SK-N-SH (cell line): ENCODE results near the gene TMEM62. TPM values are rescaled to one million over a fixed set of nuclear protein-coding genes. Genes with fewer than 3 reads are reported as not detected.

ENCODE experiments used
- CTCF ChIA-PET: fragments of 300-600, 350-600 bp; formaldehyde crosslinking; extraction: SDS; loops from one replicate; lab custom pipeline; 2021; lab: Yijun Ruan, JAX
- POLR2A ChIA-PET: fragments of 350-600 bp; sonication (Branson Sonifier 250); formaldehyde crosslinking; extraction: SDS; loops from one replicate; lab custom pipeline; 2020; ENCODE audit warnings: antibody characterized with exemption, inconsistent platforms; lab: Yijun Ruan, JAX
- DNase-seq: peaks from one replicate; pipeline ENCODE4 v3.0.0; 2012
- H2AFZ ChIP-seq: fragments of 200-600 bp; sonication (generic); 2 replicates; pipeline ENCODE4 v1.8.1; 2016; ENCODE audit warnings: antibody characterized with exemption, mild to moderate bottlenecking, low read depth
- H3F3A ChIP-seq: fragments of 200-600 bp; sonication (generic); replicated peaks from 2 replicates; pipeline ENCODE3; 2016; ENCODE audit warnings: antibody characterized with exemption, mild to moderate bottlenecking; ENCODE audit not compliant: insufficient read depth
- H3K27ac ChIP-seq, 2 experiments: fragments of 200-500 bp in 1 of 2; fragments of 200-600 bp in 1 of 2; sonication (Bioruptor generic) in 1 of 2; sonication (generic), shearing (Covaris generic) in 1 of 2; 2 replicates each; pipeline versions ENCODE4 v1.5.1 to v1.6.1; 2014 to 2016; ENCODE audit warnings: low read depth in 2 of 2, inconsistent platforms in 1 of 2, low read length in 1 of 2, mild to moderate bottlenecking in 1 of 2, mixed read lengths in 1 of 2
- H3K27me3 ChIP-seq: fragments of 200-600 bp; sonication (generic), shearing (Covaris generic); 2 replicates; pipeline ENCODE4 v1.6.1; 2016; ENCODE audit warnings: mixed run types; ENCODE audit not compliant: insufficient read depth
- H3K36me3 ChIP-seq, 2 experiments: fragments of 200-500 bp in 1 of 2; fragments of 200-600 bp in 1 of 2; sonication (Bioruptor generic) in 1 of 2; sonication (generic) in 1 of 2; replicated peaks in 1 of 2; 2 replicates each; pipeline versions ENCODE3 to v1.5.1; 2014 to 2016; ENCODE audit warnings: low read length in 1 of 2, mild to moderate bottlenecking in 1 of 2; ENCODE audit not compliant: insufficient read depth in 2 of 2, control insufficient read depth in 1 of 2
- H3K4me1 ChIP-seq, 2 experiments: fragments of 200-500 bp in 1 of 2; fragments of 200-600 bp in 1 of 2; sonication (Bioruptor generic) in 1 of 2; sonication (generic), shearing (Covaris generic) in 1 of 2; 2 replicates each; pipeline versions ENCODE4 v1.5.1 to v1.6.1; 2014 to 2016; ENCODE audit warnings: low read depth in 1 of 2, low read length in 1 of 2, mixed run types in 1 of 2; ENCODE audit not compliant: insufficient read depth in 2 of 2, control insufficient read depth in 1 of 2
- H3K4me2 ChIP-seq: fragments of 200-600 bp; sonication (generic), shearing (Covaris generic); 2 replicates; pipeline ENCODE4 v1.6.1; 2017; ENCODE audit warnings: mixed run types
- H3K4me3 ChIP-seq, 2 experiments: fragments of 200-500 bp in 1 of 2; fragments of 200-600 bp in 1 of 2; sonication (Bioruptor generic) in 1 of 2; sonication (generic), shearing (Covaris generic) in 1 of 2; 2 replicates each; pipeline versions ENCODE4 v1.5.1 to v1.8.1; 2014 to 2016; ENCODE audit warnings: low read depth in 2 of 2, inconsistent platforms in 1 of 2, low read length in 1 of 2, mild to moderate bottlenecking in 1 of 2, mixed read lengths in 1 of 2, moderate library complexity in 1 of 2
- H3K79me2 ChIP-seq: fragments of 200-600 bp; sonication (generic); 2 replicates; pipeline ENCODE4 v1.8.1; 2017; ENCODE audit warnings: mild to moderate bottlenecking; ENCODE audit not compliant: insufficient read depth
- H3K9ac ChIP-seq: fragments of 200-600 bp; sonication (generic); 2 replicates; pipeline ENCODE4 v1.6.1; 2017; ENCODE audit warnings: mixed run types
- H3K9me2 ChIP-seq: fragments of 200-600 bp; sonication (generic); 2 replicates; pipeline ENCODE4 v1.6.1; 2017; ENCODE audit warnings: mixed run types
- H3K9me3 ChIP-seq: fragments of 200-600 bp; sonication (generic); 2 replicates; pipeline ENCODE4 v1.6.1; 2017; ENCODE audit warnings: mixed run types, mild to moderate bottlenecking, moderate library complexity
- H4K20me1 ChIP-seq: fragments of 200-600 bp; sonication (generic); 2 replicates; pipeline ENCODE4 v1.6.1; 2017; ENCODE audit warnings: mild to moderate bottlenecking, mixed run types; ENCODE audit not compliant: insufficient read depth
- EZH2phosphoT487 ChIP-seq: fragments of 200-600 bp; sonication (generic); IDR thresholded peaks from 2 replicates; pipeline ENCODE4 v1.6.1; 2017; ENCODE audit warnings: low read depth, mixed run types, mild to moderate bottlenecking, antibody characterized with exemption, moderate library complexity, borderline replicate concordance
- FOXM1 ChIP-seq: IDR thresholded peaks from 2 replicates; pipeline ENCODE4 v1.4.0; 2012; ENCODE audit warnings: low read depth, mild to moderate bottlenecking
- JUND ChIP-seq: IDR thresholded peaks from 2 replicates; pipeline ENCODE4 v1.4.0; 2012
- SIN3A ChIP-seq: IDR thresholded peaks from 2 replicates; pipeline ENCODE4 v1.6.1; 2012; ENCODE audit warnings: low read depth, mild to moderate bottlenecking, low read length, moderate library complexity, borderline replicate concordance
- WGBS: methylation state at CpG from one replicate; pipeline ENCODE4 v1.1.6; 2017; ENCODE audit warnings: low lambda C conversion rate; 5-methylcytosine and 5-hydroxymethylcytosine counted together
- polyA plus RNA-seq, 3 experiments: library from polyadenylated mRNA; depleted of rRNA; stranded (reverse); fragments of >200 nt; gene quantifications; 2 replicates each; pipeline ENCODE4 v1.2.3, GENCODE V29; 2012
- TF ChIP-seq, protein P1 (sequence below): IDR thresholded peaks from 2 replicates; pipeline ENCODE4 v1.6.1; 2012; ENCODE audit warnings: mild to moderate bottlenecking, low read depth, low read length, moderate library complexity
- TF ChIP-seq, protein P2 (sequence below): IDR thresholded peaks from 2 replicates; pipeline ENCODE4 v1.4.0; 2012; ENCODE audit warnings: low read depth, borderline replicate concordance

Gene TMEM62
- polyA plus RNA-seq, 1 of the 3 experiments (the other 2 are of a cell fraction), result 3.3 TPM

DNA sequence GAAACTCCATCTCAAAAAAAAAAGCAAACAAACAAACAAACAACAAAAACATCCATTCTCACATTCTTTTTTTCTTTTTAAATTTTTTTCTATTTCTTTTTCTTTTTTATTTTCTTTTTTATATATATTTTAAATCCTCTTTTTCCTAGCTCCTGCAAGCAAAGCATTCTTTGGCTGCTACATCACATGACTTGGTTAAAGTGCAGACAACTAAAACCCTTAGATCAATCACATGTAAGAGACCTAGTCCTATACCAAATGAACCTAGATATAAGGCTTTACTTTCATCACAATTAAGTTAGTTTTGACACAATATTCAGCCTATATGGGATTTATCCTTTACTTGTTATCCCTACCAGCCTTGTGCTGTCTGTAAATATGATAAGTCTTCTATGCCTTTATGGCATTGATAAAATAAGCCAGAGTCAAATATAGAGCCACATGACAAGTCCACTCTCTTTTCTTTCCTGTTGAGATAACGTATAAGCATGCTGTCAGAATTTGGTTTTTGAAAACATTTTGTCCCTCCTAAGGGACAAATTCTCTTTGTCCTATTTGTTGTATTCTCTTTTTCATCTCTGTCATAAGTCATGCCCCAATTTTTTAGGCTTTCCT lies 38.9 kb upstream of the TMEM62 start:
- H3K9ac ChIP-seq, result no peak overlapping the region
- no peak for DNase-seq
- H3K9me3 ChIP-seq, result no peaks in the 10 kb centered on the region
- no peak overlapping the region for H3K4me2 ChIP-seq
- peaks cover 5 to 22% of the 10 kb centered on the region in 2 experiments for H3K36me3 ChIP-seq
- no peak overlapping the region for H3K27ac ChIP-seq
- ChIA-PET POLR2A (no interaction called here), CTCF (no interaction called here)
- H4K20me1 ChIP-seq, result peaks cover 5% of the 10 kb centered on the region; the same call in 1 of the 2 replicates
- TF ChIP-seq FOXM1, result no peak
- TF ChIP-seq, protein P1, sequence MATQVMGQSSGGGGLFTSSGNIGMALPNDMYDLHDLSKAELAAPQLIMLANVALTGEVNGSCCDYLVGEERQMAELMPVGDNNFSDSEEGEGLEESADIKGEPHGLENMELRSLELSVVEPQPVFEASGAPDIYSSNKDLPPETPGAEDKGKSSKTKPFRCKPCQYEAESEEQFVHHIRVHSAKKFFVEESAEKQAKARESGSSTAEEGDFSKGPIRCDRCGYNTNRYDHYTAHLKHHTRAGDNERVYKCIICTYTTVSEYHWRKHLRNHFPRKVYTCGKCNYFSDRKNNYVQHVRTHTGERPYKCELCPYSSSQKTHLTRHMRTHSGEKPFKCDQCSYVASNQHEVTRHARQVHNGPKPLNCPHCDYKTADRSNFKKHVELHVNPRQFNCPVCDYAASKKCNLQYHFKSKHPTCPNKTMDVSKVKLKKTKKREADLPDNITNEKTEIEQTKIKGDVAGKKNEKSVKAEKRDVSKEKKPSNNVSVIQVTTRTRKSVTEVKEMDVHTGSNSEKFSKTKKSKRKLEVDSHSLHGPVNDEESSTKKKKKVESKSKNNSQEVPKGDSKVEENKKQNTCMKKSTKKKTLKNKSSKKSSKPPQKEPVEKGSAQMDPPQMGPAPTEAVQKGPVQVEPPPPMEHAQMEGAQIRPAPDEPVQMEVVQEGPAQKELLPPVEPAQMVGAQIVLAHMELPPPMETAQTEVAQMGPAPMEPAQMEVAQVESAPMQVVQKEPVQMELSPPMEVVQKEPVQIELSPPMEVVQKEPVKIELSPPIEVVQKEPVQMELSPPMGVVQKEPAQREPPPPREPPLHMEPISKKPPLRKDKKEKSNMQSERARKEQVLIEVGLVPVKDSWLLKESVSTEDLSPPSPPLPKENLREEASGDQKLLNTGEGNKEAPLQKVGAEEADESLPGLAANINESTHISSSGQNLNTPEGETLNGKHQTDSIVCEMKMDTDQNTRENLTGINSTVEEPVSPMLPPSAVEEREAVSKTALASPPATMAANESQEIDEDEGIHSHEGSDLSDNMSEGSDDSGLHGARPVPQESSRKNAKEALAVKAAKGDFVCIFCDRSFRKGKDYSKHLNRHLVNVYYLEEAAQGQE, result no peak
- no peaks in the 10 kb centered on the region for H3F3A ChIP-seq
- H3K79me2 ChIP-seq, result peaks cover 84% of the 10 kb centered on the region
- H3K4me1 ChIP-seq, result no peaks in the 10 kb centered on the region; a peak in 1 of 4 replicates
- no peak overlapping the region for H3K4me3 ChIP-seq
- H2AFZ ChIP-seq, result no peak overlapping the region
- WGBS, result 100% methylated on average over 1 of the region's 1 CpG
- H3K27me3 ChIP-seq, result no peaks in the 10 kb centered on the region
- no peaks in the 10 kb centered on the region for H3K9me2 ChIP-seq

DNA sequence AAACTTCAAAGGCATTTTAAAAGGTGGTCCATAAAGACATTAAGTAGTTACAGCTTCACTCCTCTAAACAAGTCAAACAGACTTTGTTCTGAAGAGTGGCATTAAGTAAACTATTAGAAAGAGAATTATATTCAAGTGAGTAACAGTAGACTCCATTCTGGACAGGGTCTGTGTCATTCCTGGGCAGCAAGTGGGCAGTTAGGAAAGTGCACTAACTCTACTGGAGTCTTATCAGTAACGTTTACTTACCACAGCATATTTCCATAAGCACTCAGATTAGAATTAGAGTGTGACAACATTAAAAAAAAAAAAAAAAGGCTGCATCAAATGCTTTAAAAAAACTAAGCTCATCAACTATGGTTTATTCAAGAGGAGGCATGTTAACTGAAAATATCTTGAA lies 38.1 kb upstream of the TMEM62 start:
- CTCF ChIA-PET, result no interaction called here
- no peaks in the 10 kb centered on the region for H3K27me3 ChIP-seq
- DNase-seq, result no peak

More for the DNA sequence above, 38.1 kb upstream of the TMEM62 start:
- no peaks in the 10 kb centered on the region; a peak in 1 of 4 replicates for H3K4me1 ChIP-seq
- no peak overlapping the region for H3K27ac ChIP-seq
- WGBS, result 57% methylated on average over 1 of the region's 1 CpG
- peaks cover 86% of the 10 kb centered on the region for H3K79me2 ChIP-seq
- H3F3A ChIP-seq, result no peaks in the 10 kb centered on the region
- H3K9me3 ChIP-seq, result no peaks in the 10 kb centered on the region
- peaks cover 8 to 17% of the 10 kb centered on the region in 2 experiments for H3K36me3 ChIP-seq
- TF ChIP-seq, protein P2, sequence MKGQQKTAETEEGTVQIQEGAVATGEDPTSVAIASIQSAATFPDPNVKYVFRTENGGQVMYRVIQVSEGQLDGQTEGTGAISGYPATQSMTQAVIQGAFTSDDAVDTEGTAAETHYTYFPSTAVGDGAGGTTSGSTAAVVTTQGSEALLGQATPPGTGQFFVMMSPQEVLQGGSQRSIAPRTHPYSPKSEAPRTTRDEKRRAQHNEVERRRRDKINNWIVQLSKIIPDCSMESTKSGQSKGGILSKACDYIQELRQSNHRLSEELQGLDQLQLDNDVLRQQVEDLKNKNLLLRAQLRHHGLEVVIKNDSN, result no peak
- TF ChIP-seq EZH2phosphoT487 (no peak), JUND (no peak), SIN3A (no peak)
- TF ChIP-seq, protein P1, result no peak
- H3K4me3 ChIP-seq, result no peak overlapping the region
- no peak overlapping the region for H3K9ac ChIP-seq
- peaks cover 5% of the 10 kb centered on the region; the same call in 1 of the 2 replicates for H4K20me1 ChIP-seq
- POLR2A ChIA-PET, result no interaction called here
- H2AFZ ChIP-seq, result no peak overlapping the region
- no peaks in the 10 kb centered on the region for H3K9me2 ChIP-seq
- H3K4me2 ChIP-seq, result no peak overlapping the region
